CD4-positive, alpha-beta T cell treated with Interleukin-17A for 1 hour (primary cell): ENCODE measurements around the gene SNTB2.

ENCODE experiments used
- DNase-seq: peaks from one replicate; pipeline ENCODE4 v3.0.0-alpha.2; 2020

The SNTB2 gene

GRCh38 chr16:69349536-69349935 is 162.6 kb downstream of the SNTB2 start:
- no peak for DNase-seq

DNA sequence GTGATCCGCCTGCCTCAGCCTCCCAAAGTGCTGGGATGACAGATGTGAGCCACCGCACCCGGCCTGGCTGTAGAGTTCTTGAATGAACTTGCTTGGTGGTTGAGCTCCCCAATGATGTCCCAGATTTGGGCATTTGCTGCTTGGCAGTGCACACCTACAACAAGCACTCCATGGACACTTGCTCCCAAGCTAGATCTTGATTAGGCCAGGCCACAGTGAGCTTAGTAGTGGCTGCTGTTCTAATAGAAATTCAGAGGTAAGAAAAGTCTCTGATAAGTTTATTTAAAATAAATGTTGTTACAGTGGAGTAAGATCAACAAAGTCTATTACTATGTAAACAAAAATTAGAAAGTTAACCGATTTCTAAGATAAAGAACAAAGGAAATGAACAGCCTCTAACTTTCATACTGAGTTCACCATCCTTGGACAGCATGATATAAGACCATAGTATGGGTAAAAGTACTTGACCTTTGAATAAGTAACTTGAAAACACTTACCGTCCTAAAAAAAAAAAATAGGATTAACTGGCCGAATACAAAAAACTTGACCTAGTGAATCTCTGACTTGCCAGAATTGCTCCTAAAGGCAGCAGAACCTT is 163.7 kb downstream of the SNTB2 start:
- DNase-seq = no peak

DNA sequence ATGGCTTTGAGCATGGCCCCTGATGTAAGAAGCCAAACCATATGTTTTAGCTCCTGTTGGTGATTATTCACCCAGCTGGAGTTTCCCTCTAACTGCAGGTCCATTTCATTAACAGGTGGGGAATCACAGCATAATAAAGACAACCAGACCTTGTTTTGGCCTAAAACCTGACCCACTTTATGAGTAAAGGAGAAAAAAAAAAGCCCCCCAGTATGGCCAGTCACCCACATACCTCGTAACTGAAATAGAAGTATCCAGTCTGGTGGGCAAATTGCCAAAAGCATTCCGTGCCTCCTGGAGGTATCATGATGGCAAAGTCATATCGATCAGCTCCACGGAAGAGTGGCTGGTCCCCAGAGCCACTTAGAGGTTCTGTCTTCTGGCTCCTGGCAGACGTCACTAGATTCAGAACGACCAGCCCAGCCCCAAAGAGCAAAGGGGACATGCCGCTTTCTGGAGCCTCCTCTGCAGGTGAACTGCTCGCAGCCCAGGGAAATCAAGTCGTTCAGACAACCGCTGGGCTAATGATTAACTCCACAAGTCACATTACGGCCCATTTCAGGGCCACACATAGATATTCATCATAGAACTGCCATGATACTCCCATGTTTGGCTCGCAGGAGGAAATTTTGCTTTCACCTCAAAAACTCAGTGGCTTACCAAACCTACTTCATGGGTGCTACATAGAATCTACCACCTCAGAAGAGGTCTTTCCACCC is 164.5 kb downstream of the SNTB2 start, which contains the start of gene TMED6:
Gene TMED6, minus strand, starts transcription at position 478 of the 719 bp plus-strand sequence. Its CDS starts 33 bp downstream, at position 445.
- no peak for DNase-seq
